Measurements from ENCODE around the gene XPNPEP2. TPM values are rescaled to one million over a fixed set of nuclear protein-coding genes. Genes with fewer than 3 reads are reported as not detected.

XPNPEP2 gene
- polyA plus RNA-seq, 3 donors = 0.19 TPM; not detected in 2

GRCh38 chrX:129773649-129774458 lies 35.1 kb downstream of the XPNPEP2 start:
- Histone ChIP-seq H3K4me2 (replicated peaks; ENCODE audit: extremely low read depth, low read length, poor library complexity, severe bottlenecking) (no peak overlapping the region), H3K4me1 (ENCODE audit: control insufficient read depth in 1 of 2, insufficient read depth in 2 of 2, low read length in 2 of 2) (peaks cover 79 to 84% of the 10 kb centered on the region in 2 donors), H3K36me3 (replicated peaks in 1 of 2; ENCODE audit: control insufficient read depth in 1 of 2, insufficient read depth in 2 of 2, low read length in 2 of 2) (no peaks in the 10 kb centered on the region), H3K4me3 (replicated peaks in 1 of 3; ENCODE audit: low read depth in 2 of 3, low read length in 3 of 3) (peak overlapping the region in 1 of 3 experiments; percentile 6), H3K27me3 (ENCODE audit: control insufficient read depth in 2 of 2, insufficient read depth in 2 of 2, low read length in 2 of 2) (no peaks in the 10 kb centered on the region), H4K20me1 (ENCODE audit: insufficient read depth, low read length) (no peaks in the 10 kb centered on the region), H3K9ac (ENCODE audit: insufficient read depth, low read length, poor library complexity, severe bottlenecking) (peak overlapping the region; percentile 63), H3K9me3 (replicated peaks in 1 of 2; ENCODE audit: control insufficient read depth in 1 of 2, insufficient read depth in 1 of 2, low read length in 2 of 2) (no peaks in the 10 kb centered on the region), H3K79me2 (ENCODE audit: insufficient read depth, low read length) (peaks cover 8% of the 10 kb centered on the region), H3K27ac (ENCODE audit: low read depth in 1 of 2, low read length in 2 of 2) (peak overlapping the region; percentile 95 to 98), H2AFZ (ENCODE audit: insufficient read depth, low read depth, low read length, poor library complexity, severe bottlenecking) (no peak overlapping the region)
- Mint-ChIP-seq H3K27me3 (ENCODE audit: low read depth in 3 of 3) (peaks cover 0 to 10% (median 1%) of the 10 kb centered on the region in 3 donors), H3K4me3 (no peak overlapping the region), H3K36me3 (no peaks in the 10 kb centered on the region), H3K27ac (peak overlapping the region; percentile 97 to 100 (median 99)), H3K9me3 (peaks cover 0 to 11% (median 0%) of the 10 kb centered on the region in 7 donors), H3K4me1 (peaks cover 67% of the 10 kb centered on the region)
- peak in 2 of 3 donors; percentile 21 to 49 for DNase-seq
- intact Hi-C loops (cut with micrococcal nuclease) = loop anchor here in 1 of 2 donors (2.0 kb wide), 1 partner anchor 15 kb away; no protein-coding TSS in a partner anchor
- no CpG with 5 or more reads among the region's 4 CpGs for WGBS (ENCODE audit: insufficient coverage)
- peak; percentile 11 for TF ChIP-seq CTCF (IDR thresholded peaks at IDR 0.05)

GRCh38 chrX:129777218-129778030 lies 38.6 kb downstream of the XPNPEP2 start:
- H3K9me3 Mint-ChIP-seq = peaks cover 0 to 12% (median 2%) of the 10 kb centered on the region in 7 donors
- intact Hi-C loops (cut with micrococcal nuclease) = no loop called here
- no peak overlapping the region for H2AFZ ChIP-seq (ENCODE audit: insufficient read depth, low read depth, low read length, poor library complexity, severe bottlenecking)

More at GRCh38 chrX:129777218-129778030, 38.6 kb downstream of the XPNPEP2 start:
- peak overlapping the region; percentile 69 for H3K9ac ChIP-seq (ENCODE audit: insufficient read depth, low read length, poor library complexity, severe bottlenecking)
- H3K27ac ChIP-seq (ENCODE audit: low read depth in 1 of 2, low read length in 2 of 2) = peak overlapping the region; percentile 96 to 97
- peak; percentile 70 to 82 (median 81) for DNase-seq
- peaks cover 8 to 20% of the 10 kb centered on the region in 2 donors for H3K36me3 Mint-ChIP-seq
- peaks cover 0 to 6% of the 10 kb centered on the region in 2 donors for H3K36me3 ChIP-seq (replicated peaks in 1 of 2; ENCODE audit: control insufficient read depth in 1 of 2, insufficient read depth in 2 of 2, low read length in 2 of 2)
- H3K79me2 ChIP-seq (ENCODE audit: insufficient read depth, low read length) = peaks cover 41% of the 10 kb centered on the region
- H3K27me3 Mint-ChIP-seq (ENCODE audit: low read depth in 3 of 3) = peaks cover 0 to 17% (median 1%) of the 10 kb centered on the region in 3 donors
- H3K4me1 Mint-ChIP-seq = peaks cover 61% of the 10 kb centered on the region
- no peaks in the 10 kb centered on the region for H3K27me3 ChIP-seq (ENCODE audit: control insufficient read depth in 2 of 2, insufficient read depth in 2 of 2, low read length in 2 of 2)
- H3K4me1 ChIP-seq (ENCODE audit: control insufficient read depth in 1 of 2, insufficient read depth in 2 of 2, low read length in 2 of 2) = peaks cover 73 to 77% of the 10 kb centered on the region in 2 donors
- peaks cover 8% of the 10 kb centered on the region for H4K20me1 ChIP-seq (ENCODE audit: insufficient read depth, low read length)
- H3K27ac Mint-ChIP-seq = peak overlapping the region; percentile 93 to 99 (median 96)
- no peaks in the 10 kb centered on the region for H3K9me3 ChIP-seq (replicated peaks in 1 of 2; ENCODE audit: control insufficient read depth in 1 of 2, insufficient read depth in 1 of 2, low read length in 2 of 2)
- peak overlapping the region; percentile 59 to 81 for H3K4me3 Mint-ChIP-seq
- H3K4me3 ChIP-seq (replicated peaks in 1 of 3; ENCODE audit: low read depth in 2 of 3, low read length in 3 of 3) = peak overlapping the region in 2 of 3 experiments; percentile 7 to 52
- H3K4me2 ChIP-seq (replicated peaks; ENCODE audit: extremely low read depth, low read length, poor library complexity, severe bottlenecking) = peak overlapping the region; percentile 67
- no peak for TF ChIP-seq CTCF (IDR thresholded peaks at IDR 0.05)
- WGBS (ENCODE audit: insufficient coverage) = 0% methylated on average over 19 of the region's 30 CpGs
